Vagina (tissue), 2 donors: ENCODE results near the gene LYPD1.

Experiments used
- POLR2AphosphoS5 ChIP-seq, 2 donors: sonication (generic); formaldehyde crosslinking; IDR thresholded peaks; one replicate each; pipeline ENCODE4 v1.9.0; 2017; ENCODE audit warnings: antibody characterized with exemption in 2 of 2, mild to moderate bottlenecking in 2 of 2, low read depth in 1 of 2; ENCODE audit not compliant: insufficient read depth in 1 of 2
- TF ChIP-seq, protein P1 (sequence below), 3 experiments: fragments of 450-650 bp in 2 of 3; fragments of 200-600 bp in 1 of 3; sonication (generic) in 1 of 3; IDR thresholded peaks; one replicate each; pipeline ENCODE4 v1.5.1; 2017 to 2019; ENCODE audit warnings: antibody characterized with exemption in 3 of 3, mild to moderate bottlenecking in 2 of 3, moderate library complexity in 2 of 3

DNA sequence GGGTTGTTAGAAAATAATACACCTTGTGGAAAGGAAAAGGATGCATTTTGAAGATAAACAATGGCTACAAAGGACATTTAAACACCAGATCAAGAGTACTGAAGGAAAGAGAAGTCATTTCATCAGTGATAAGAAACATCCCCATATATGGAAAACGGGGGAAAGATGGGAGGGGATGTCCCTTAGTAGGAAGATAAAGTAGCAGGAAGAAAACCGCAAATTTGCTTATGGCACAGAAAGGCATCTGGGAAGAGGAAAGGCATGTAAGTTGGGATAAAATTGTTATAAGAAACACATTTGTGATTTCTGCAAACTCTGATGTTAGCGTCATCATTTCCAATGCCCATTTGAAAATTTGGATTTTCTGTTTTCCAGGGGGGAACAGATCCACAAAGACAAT, 10.5 kb upstream of the LYPD1 start:
- TF ChIP-seq, protein P1, sequence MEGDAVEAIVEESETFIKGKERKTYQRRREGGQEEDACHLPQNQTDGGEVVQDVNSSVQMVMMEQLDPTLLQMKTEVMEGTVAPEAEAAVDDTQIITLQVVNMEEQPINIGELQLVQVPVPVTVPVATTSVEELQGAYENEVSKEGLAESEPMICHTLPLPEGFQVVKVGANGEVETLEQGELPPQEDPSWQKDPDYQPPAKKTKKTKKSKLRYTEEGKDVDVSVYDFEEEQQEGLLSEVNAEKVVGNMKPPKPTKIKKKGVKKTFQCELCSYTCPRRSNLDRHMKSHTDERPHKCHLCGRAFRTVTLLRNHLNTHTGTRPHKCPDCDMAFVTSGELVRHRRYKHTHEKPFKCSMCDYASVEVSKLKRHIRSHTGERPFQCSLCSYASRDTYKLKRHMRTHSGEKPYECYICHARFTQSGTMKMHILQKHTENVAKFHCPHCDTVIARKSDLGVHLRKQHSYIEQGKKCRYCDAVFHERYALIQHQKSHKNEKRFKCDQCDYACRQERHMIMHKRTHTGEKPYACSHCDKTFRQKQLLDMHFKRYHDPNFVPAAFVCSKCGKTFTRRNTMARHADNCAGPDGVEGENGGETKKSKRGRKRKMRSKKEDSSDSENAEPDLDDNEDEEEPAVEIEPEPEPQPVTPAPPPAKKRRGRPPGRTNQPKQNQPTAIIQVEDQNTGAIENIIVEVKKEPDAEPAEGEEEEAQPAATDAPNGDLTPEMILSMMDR (IDR thresholded peaks at IDR 0.05) = no peak
- no peak for TF ChIP-seq POLR2AphosphoS5 (IDR thresholded peaks at IDR 0.05; ENCODE audit: insufficient read depth in 1 of 2, low read depth in 1 of 2)
